Fibroblast of lung (primary cell): ENCODE results near the gene PTGIS. TPM values are rescaled to one million over a fixed set of nuclear protein-coding genes. Genes with fewer than 3 reads are reported as not detected.

ENCODE experiments used
- DNase-seq, 2 donors: peaks; one replicate each; pipeline versions ENCODE4 v3.0.0 to v3.0.0-alpha.2; 2010; ENCODE audit warnings: low read depth in 2 of 2
- H2AFZ ChIP-seq: 2 replicates; pipeline ENCODE4 v1.5.1; 2012; ENCODE audit warnings: low read length, control low read depth, inconsistent platforms
- H3K27ac ChIP-seq: 2 replicates; pipeline ENCODE4 v1.5.1; 2011; ENCODE audit warnings: low read length, control low read depth; ENCODE audit not compliant: insufficient read depth
- H3K27me3 ChIP-seq: 2 replicates; pipeline ENCODE4 v1.5.1; 2011; ENCODE audit warnings: mild to moderate bottlenecking, low read length; ENCODE audit not compliant: control insufficient read depth, insufficient read depth
- H3K36me3 ChIP-seq: 2 replicates; pipeline ENCODE4 v1.5.1; 2011; ENCODE audit warnings: low read length; ENCODE audit not compliant: control insufficient read depth, insufficient read depth
- H3K4me1 ChIP-seq: 2 replicates; pipeline ENCODE4 v1.5.1; 2011; ENCODE audit warnings: low read length; ENCODE audit not compliant: control insufficient read depth, insufficient read depth; ENCODE audit errors: extremely low read depth
- H3K4me2 ChIP-seq: 2 replicates; pipeline ENCODE4 v1.5.1; 2011; ENCODE audit warnings: low read length, control low read depth; ENCODE audit not compliant: insufficient read depth; ENCODE audit errors: extremely low read depth
- H3K4me3 ChIP-seq, 4 experiments: fragments of 200-600 bp in 1 of 4; sonication (generic) in 1 of 4; replicated peaks in 1 of 4; 2 replicates each; pipeline ENCODE4 v1.5.1; 2011 to 2016; ENCODE audit warnings: low read length in 4 of 4, low read depth in 3 of 4, mild to moderate bottlenecking in 3 of 4, control low read depth in 2 of 4, inconsistent platforms in 1 of 4, mixed read lengths in 1 of 4; ENCODE audit not compliant: insufficient read depth in 1 of 4; ENCODE audit errors: control extremely low read depth in 1 of 4
- H3K79me2 ChIP-seq: 2 replicates; pipeline ENCODE4 v1.5.1; 2012; ENCODE audit warnings: mild to moderate bottlenecking, low read length, inconsistent platforms; ENCODE audit not compliant: control insufficient read depth, insufficient read depth
- H3K9ac ChIP-seq: 2 replicates; pipeline ENCODE4 v1.5.1; 2011; ENCODE audit warnings: mild to moderate bottlenecking, low read length, control low read depth; ENCODE audit not compliant: insufficient read depth
- H3K9me3 ChIP-seq: 2 replicates; pipeline ENCODE4 v1.5.1; 2012; ENCODE audit warnings: low read depth, low read length; ENCODE audit not compliant: control insufficient read depth, insufficient read depth
- H4K20me1 ChIP-seq: 2 replicates; pipeline ENCODE4 v1.5.1; 2011; ENCODE audit warnings: low read length; ENCODE audit not compliant: control insufficient read depth, insufficient read depth; ENCODE audit errors: extremely low read depth
- CTCF ChIP-seq, 2 donors: IDR thresholded peaks in 1 of 2; conservative IDR thresholded peaks in 1 of 2; 1 replicate in 1 of 2; 2 replicates in 1 of 2; pipeline ENCODE4 v1.5.1; 2011 to 2012; ENCODE audit warnings: low read length in 2 of 2, control low read depth in 1 of 2, inconsistent platforms in 1 of 2, low read depth in 1 of 2, mild to moderate bottlenecking in 1 of 2
- EZH2 ChIP-seq: IDR thresholded peaks from 2 replicates; pipeline ENCODE4 v1.5.1; 2012; ENCODE audit warnings: low read length, control low read depth, mild to moderate bottlenecking; ENCODE audit errors: missing control alignments
- polyA plus RNA-seq, 2 donors: library from polyadenylated mRNA; depleted of rRNA in 1 of 2; stranded (reverse) in 1 of 2; unstranded in 1 of 2; fragments of >200 nt; gene quantifications; 2 replicates each; pipeline ENCODE4 v1.2.1, GENCODE V29; 2011 to 2012; ENCODE audit warnings: missing spikeins in 1 of 2
- total RNA-seq: library from RNA; depleted of rRNA; stranded (reverse); fragments of >200 nt; gene quantifications from 2 replicates; pipeline ENCODE4 v1.2.1, GENCODE V29; 2014

Gene PTGIS
- total and polyA plus RNA-seq, 2 donors (not counting 1 experiment from before 2014, with no cell fraction given): 6.8 to 41.5 TPM

DNA sequence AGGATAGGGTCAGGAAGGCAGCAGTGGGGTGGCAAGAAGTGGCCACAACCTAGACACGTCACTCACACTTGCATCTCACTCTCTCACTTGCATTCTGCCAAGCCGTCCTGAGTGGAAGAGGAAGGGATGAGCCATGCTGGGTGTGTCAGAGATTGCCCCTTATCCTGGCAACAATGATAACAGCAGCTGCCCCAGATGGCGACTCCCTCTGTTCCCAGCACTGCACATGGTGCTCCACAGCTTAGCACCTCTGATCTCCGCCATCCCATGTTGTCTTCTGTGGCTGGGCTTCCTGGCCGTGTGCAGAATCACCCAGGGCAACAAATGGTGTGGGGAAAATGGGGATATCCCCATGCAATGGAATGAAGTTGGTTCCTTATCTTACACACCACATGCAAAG, 96.5 kb downstream of the PTGIS start:
- Histone ChIP-seq H3K9ac (no peak overlapping the region), H3K27me3 (no peaks in the 10 kb centered on the region), H3K4me2 (no peak overlapping the region), H3K9me3 (no peaks in the 10 kb centered on the region), H3K79me2 (no peaks in the 10 kb centered on the region), H2AFZ (no peak overlapping the region), H3K27ac (no peak overlapping the region), H3K4me3 (no peak overlapping the region), H4K20me1 (no peaks in the 10 kb centered on the region), H3K36me3 (no peaks in the 10 kb centered on the region), H3K4me1 (no peaks in the 10 kb centered on the region)
- TF ChIP-seq EZH2 (no peak), CTCF (conservative IDR thresholded peaks at IDR 0.05 in 1 of 2, IDR thresholded peaks at IDR 0.05 in 1 of 2; ENCODE audit: low read depth in 1 of 2, low read length in 2 of 2) (no peak)
- DNase-seq: no peak

GRCh38 chr20:49470922-49471321, 97.0 kb downstream of the PTGIS start:
- Histone ChIP-seq H3K27ac (no peak overlapping the region), H3K9ac (no peak overlapping the region), H4K20me1 (no peaks in the 10 kb centered on the region), H3K27me3 (no peaks in the 10 kb centered on the region), H3K4me3 (no peak overlapping the region), H3K4me2 (no peak overlapping the region), H3K79me2 (no peaks in the 10 kb centered on the region), H3K36me3 (no peaks in the 10 kb centered on the region), H3K9me3 (no peaks in the 10 kb centered on the region), H3K4me1 (no peaks in the 10 kb centered on the region), H2AFZ (no peak overlapping the region)
- TF ChIP-seq CTCF (conservative IDR thresholded peaks at IDR 0.05 in 1 of 2, IDR thresholded peaks at IDR 0.05 in 1 of 2; ENCODE audit: low read depth in 1 of 2, low read length in 2 of 2): no peak
- no peak for TF ChIP-seq EZH2
- DNase-seq: no peak

DNA sequence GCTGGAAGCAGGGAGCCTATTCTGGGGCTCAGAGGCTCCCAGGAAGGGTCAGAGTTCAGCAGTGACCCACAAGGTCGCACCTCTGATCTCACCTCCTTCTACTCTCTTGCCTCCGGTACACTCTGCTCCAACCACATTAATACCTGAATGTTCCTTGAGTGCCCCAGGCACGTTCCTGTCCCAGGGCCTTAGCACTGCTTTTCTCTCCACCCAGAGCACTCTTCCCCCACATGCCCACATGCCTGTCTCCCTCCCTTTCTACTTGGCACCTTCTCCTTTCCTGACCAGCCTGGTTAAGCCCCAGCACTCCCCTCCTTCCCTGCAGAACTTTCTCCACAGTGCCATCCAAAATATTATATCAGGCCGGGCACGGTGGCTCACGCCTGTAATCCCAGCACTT, 98.9 kb downstream of the PTGIS start:
- H3K9ac ChIP-seq: no peak overlapping the region
- TF ChIP-seq CTCF (conservative IDR thresholded peaks at IDR 0.05 in 1 of 2, IDR thresholded peaks at IDR 0.05 in 1 of 2; ENCODE audit: low read depth in 1 of 2, low read length in 2 of 2) (no peak), EZH2 (no peak)
- no peak overlapping the region for H3K27ac ChIP-seq
- no peak overlapping the region for H3K4me2 ChIP-seq
- H2AFZ ChIP-seq: no peak overlapping the region
- H3K4me1 ChIP-seq: no peaks in the 10 kb centered on the region
- no peaks in the 10 kb centered on the region for H3K36me3 ChIP-seq
- no peak overlapping the region for H3K4me3 ChIP-seq
- no peaks in the 10 kb centered on the region for H3K9me3 ChIP-seq
- no peaks in the 10 kb centered on the region for H4K20me1 ChIP-seq
- no peaks in the 10 kb centered on the region for H3K79me2 ChIP-seq
- no peaks in the 10 kb centered on the region for H3K27me3 ChIP-seq
- DNase-seq: no peak
